Skin epidermis (tissue), 12 donors: ENCODE results near the gene KRR1.
"Not testable (repeated sequence)": the region's sequence is repeated elsewhere in the genome, so short reads cannot be mapped to it uniquely, and the experiment has no call there.

Experiments
- H3K27ac ChIP-seq, 21 experiments: fragments of 200-600 bp; sonication (generic) in 11 of 21; one replicate each; pipeline ENCODE4 v1.5.0; 2020; ENCODE audit warnings: mild to moderate bottlenecking in 3 of 21, inconsistent platforms in 2 of 21, moderate library complexity in 2 of 21
- H3K4me3 ChIP-seq, 7 experiments: fragments of 200-600 bp; sonication (generic) in 2 of 7; one replicate each; pipeline ENCODE4 v1.5.0; 2020; ENCODE audit warnings: inconsistent platforms in 2 of 7, mild to moderate bottlenecking in 2 of 7, moderate library complexity in 1 of 7

The KRR1 gene

GRCh38 chr12:75526655-75527511 is 15.5 kb upstream of the KRR1 start:
- H3K4me3 ChIP-seq, result no peak overlapping the region
- no peak overlapping the region for H3K27ac ChIP-seq

DNA sequence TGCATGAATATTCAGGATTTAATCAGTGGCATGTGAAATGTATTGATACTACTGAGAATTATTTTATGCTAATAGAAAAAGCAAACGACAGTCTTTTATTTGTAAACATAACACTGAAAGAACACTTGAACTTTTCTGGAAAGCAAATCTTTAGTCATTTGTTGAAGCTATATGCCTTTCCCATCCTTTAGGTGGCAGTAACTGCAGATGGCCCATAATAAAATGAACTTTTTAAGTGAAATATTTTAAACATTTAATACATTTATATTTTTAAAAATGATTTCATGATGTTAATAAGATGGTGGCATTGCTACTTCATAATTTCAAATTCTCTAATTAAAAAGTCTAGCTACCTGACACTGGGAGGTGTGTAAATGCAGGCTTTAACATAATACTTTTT is 13.9 kb upstream of the KRR1 start:
- no peak overlapping the region for H3K4me3 ChIP-seq
- H3K27ac ChIP-seq, result no peak overlapping the region

DNA sequence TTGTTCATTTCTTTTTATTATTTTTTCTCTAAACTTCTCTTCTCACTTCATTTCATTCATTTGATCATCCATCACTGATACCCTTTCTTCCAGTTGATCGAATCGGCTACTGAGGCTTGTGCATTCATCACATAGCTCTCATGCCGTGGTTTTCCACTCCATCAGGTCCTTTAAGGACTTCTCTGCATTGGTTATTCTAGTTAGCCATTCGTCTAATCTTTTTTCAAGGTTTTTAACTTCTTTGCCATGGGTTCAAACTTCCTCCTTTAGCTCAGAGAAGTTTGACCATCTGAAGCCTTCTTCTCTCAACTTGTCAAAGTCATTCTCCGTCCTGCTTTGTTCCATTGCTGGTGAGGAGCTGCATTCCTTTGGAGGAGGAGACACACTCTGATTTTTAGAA is 10.7 kb upstream of the KRR1 start:
- not testable (repeated sequence) for H3K27ac ChIP-seq, H3K4me3 ChIP-seq

DNA sequence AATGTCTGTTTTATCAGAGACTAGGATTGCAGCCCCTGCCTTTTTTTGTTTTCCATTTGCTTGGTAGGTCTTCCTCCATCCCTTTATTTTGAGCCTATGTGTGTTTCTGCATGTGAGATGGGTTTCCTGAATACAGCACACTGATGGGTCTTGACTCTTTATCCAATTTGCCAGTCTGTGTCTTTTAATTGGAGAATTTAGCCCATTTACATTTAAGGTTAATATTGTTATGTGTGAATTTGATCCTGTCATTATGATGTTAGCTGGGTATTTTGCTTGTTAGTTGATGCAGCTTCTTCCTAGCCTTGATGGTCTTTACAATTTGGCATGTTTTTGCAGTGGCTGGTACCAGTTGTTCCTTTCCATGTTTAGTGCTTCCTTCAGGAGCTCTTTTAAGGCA is 9.8 kb upstream of the KRR1 start:
- not testable (repeated sequence) for H3K4me3 ChIP-seq, H3K27ac ChIP-seq

GRCh38 chr12:75509621-75510020 is 1.8 kb downstream of the KRR1 start:
- Histone ChIP-seq H3K4me3 (no peak overlapping the region), H3K27ac (no peak overlapping the region)

DNA sequence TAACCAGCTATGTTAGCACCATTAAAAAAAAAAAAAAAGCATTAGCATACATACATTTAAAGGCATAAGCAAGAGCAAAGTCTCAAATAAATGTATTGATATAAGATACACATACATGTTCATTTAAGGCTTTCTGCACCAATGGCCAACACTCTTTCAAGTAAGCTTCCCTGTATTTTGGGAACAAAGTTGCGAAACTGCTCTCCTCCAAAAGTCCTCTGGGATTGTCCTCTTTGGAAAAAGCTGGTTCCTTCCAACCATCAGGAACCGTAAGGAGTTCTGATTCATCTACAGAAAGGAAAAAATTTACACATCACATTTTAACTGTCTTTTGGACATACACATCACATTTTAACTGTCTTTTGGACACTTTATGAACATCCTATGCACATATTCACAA is 3.2 kb downstream of the KRR1 start:
- H3K27ac ChIP-seq, result no peak overlapping the region
- H3K4me3 ChIP-seq, result no peak overlapping the region

GRCh38 chr12:75507086-75507485 is 4.3 kb downstream of the KRR1 start:
- Histone ChIP-seq H3K4me3 (no peak overlapping the region), H3K27ac (no peak overlapping the region)

DNA sequence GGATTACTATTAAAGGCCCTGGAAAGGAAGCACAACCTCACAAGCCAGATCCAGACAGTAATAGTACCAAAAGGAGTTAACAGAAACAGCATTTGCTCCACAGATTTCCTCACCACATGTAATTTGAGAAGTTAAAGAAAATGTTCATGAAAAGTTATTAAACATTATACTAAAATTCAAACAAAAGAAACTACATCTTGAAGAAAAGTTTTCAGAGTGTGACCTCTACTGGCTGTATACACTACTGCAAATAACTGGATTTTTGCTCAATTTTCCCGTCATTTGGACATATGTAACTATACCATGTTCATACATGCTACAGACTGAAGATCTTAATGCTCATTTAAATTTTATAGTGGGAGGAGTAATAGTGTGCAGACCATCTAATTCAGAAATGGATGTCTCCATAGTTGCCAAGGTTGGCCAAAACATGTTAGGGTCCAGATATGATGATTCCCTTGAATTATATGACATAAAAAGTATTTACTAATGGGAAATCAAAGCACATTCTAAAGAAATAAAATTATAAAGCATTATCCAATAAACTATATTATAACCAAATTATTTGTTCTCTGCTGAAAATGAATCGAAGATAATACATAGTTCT is 5.6 kb downstream of the KRR1 start:
- H3K4me3 ChIP-seq, result no peak overlapping the region
- no peak overlapping the region for H3K27ac ChIP-seq

GRCh38 chr12:75503866-75504265 is 7.5 kb downstream of the KRR1 start:
- no peak overlapping the region for H3K4me3 ChIP-seq
- no peak overlapping the region for H3K27ac ChIP-seq

DNA sequence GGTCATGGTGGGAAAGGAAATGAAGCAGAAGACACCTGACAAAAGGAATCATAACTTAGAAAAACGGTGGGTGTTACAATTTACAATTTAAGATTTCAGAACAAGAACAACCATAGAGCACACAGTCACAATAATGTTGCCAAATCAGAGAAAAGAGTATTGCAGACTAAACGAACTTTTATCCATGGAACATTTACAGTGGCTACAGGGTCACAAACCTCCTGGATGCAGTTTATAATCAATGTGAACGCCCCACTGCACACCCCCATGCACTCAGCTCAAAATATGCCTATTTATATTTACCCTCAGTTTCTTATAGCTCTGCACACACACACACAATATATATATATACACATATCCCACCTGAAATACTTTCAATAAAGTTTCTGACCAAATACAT is 8.0 kb downstream of the KRR1 start:
- Histone ChIP-seq H3K4me3 (no peak overlapping the region), H3K27ac (no peak overlapping the region)

DNA sequence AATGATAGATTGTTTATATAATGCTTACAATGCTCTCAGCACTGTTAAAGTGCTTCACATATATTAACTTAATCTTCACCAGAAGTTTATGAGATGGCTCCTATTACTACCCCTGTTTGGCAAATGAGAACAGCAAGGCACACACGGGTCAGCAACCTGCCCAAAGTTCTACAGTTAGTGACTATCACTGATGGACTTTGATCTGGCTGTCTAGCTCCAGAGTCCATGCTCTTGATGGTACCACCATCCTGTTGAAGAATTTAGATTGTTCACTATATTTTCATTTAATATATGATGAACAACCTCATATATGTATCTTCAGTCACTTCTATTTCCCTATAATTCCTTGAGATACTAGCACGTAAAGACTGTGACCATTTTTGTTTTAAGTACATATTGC is 20.2 kb downstream of the KRR1 start:
- no peak overlapping the region for H3K4me3 ChIP-seq
- H3K27ac ChIP-seq, result no peak overlapping the region

GRCh38 chr12:75489613-75490210 is 21.7 kb downstream of the KRR1 start:
- H3K4me3 ChIP-seq, result no peak overlapping the region
- peak overlapping the region in 1 of 21 experiments; percentile 10 for H3K27ac ChIP-seq

GRCh38 chr12:75489187-75489586 is 22.2 kb downstream of the KRR1 start:
- Histone ChIP-seq H3K4me3 (no peak overlapping the region), H3K27ac (peak overlapping the region in 1 of 21 experiments; percentile 10)

DNA sequence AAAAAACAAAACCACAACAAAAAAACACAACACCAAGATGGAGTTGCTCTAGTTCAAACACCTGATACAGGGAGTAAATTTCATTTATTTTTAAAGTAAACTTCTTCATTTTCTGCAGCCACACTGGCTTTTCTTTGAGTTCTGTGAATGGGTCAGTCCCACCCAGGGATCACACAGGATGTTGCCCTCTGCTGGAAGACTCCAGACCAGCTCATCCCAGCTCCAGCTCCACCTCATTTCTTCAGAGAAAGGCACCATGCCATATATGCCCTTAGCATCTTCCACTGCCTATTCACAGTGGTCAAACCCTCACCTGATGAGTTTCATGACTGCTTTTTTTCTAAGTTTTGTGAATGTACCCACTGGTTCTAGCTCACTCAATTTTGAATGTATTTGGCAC is 22.9 kb downstream of the KRR1 start:
- H3K4me3 ChIP-seq, result no peak overlapping the region
- H3K27ac ChIP-seq, result no peak overlapping the region

DNA sequence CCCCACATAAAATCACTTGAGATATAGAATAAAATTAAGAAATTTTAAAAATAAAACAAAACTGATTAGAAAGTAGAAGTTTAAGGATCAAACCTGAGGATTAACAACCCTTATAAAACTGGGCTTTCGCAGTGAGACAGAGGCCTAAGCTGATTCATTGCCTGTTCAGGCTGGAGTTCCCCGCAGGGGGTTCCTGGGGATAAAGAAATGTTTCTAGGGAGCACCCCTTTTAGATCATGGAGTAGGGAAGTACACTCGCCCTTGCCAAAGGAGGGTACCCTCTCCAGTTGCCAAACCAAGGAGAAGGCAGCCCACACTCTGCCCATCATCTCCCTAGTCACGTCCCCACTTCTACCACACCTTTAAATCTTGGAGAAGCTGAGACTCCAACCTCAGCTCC is 24.1 kb downstream of the KRR1 start:
- no peak overlapping the region for H3K4me3 ChIP-seq
- no peak overlapping the region for H3K27ac ChIP-seq

- not testable (repeated sequence) for H3K4me3 ChIP-seq
- H3K27ac ChIP-seq, result peak overlapping the region in 2 of 21 experiments; percentile 2 to 17
Observed at GRCh38 chr12:75484450-75484849, 27.0 kb downstream of the KRR1 start.

DNA sequence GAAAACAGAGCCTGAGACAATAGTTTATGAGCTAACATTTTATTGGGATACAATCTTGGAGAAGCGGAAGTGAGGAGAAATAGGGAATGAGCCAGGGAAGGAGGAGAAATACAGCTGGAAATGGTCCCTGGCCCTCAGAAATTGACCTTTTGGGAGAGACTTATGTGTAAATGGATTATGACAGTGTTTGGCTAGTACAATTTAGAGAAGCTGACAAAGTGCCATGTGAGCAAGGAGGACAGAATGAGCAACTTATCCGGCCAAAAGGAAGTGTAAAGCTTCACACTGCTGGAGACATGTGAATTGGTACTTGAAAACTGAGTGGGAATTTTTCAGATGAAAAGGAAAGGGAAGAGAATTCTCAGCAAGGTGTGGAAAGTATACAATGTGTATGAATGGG is 28.0 kb downstream of the KRR1 start:
- H3K27ac ChIP-seq, result peak overlapping the region in 9 of 21 experiments; percentile 0 to 90 (median 37)

GRCh38 chr12:75482646-75483045 is 28.8 kb downstream of the KRR1 start:
- Histone ChIP-seq H3K4me3 (peak overlapping the region in 6 of 7 experiments; percentile 29 to 42 (median 38)), H3K27ac (peak overlapping the region in 13 of 21 experiments; percentile 17 to 90 (median 78))

More for the DNA sequence above, 28.0 kb downstream of the KRR1 start:
- H3K4me3 ChIP-seq, result peak overlapping the region in 2 of 7 experiments; percentile 29 to 42

DNA sequence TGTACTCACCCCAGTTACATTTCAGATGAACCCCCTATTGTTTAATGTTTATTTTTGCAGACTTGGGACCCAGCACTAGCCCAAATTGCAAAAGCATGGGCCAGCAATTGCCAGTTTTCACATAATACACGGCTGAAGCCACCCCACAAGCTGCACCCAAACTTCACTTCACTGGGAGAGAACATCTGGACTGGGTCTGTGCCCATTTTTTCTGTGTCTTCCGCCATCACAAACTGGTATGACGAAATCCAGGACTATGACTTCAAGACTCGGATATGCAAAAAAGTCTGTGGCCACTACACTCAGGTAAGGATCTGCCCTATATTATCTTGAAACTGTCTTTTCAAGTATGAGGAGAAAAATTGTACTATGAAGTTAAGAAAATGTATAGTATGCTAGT is 29.6 kb downstream of the KRR1 start:
- H3K27ac ChIP-seq, result peak overlapping the region in 18 of 21 experiments; percentile 5 to 90 (median 76)

GRCh38 chr12:75481013-75481705 is 30.2 kb downstream of the KRR1 start:
- H3K27ac ChIP-seq, result peak overlapping the region in 20 of 21 experiments; percentile 5 to 90 (median 76)
- H3K4me3 ChIP-seq, result peak overlapping the region; percentile 29 to 42 (median 35)

More for the DNA sequence above, 29.6 kb downstream of the KRR1 start:
- peak overlapping the region; percentile 29 to 42 (median 35) for H3K4me3 ChIP-seq
